H1 (cell line): ENCODE measurements around the gene MKKS. TPM values are rescaled to one million over a fixed set of nuclear protein-coding genes. Genes with fewer than 3 reads are reported as not detected.

ENCODE experiments used
- CTCF ChIA-PET: fragments of 300-600 bp; sonication (Branson Sonifier 250); formaldehyde crosslinking; loops from one replicate; lab custom pipeline; 2021; ENCODE audit not compliant: partially characterized antibody; lab: Charles Lee
- POLR2A ChIA-PET: fragments of 300-600 bp; sonication (Branson Sonifier 250); formaldehyde crosslinking; loops from one replicate; lab custom pipeline; 2021; ENCODE audit warnings: inconsistent platforms; ENCODE audit not compliant: partially characterized antibody; lab: Charles Lee
- DNase-seq, 2 experiments: peaks; one replicate each; pipeline versions ENCODE4 v3.0.0 to v3.0.0-alpha.2; 2010 to 2022; ENCODE audit warnings: low spot score in 2 of 2, low read depth in 1 of 2, mixed read lengths in 1 of 2
- FAIRE-seq: peaks from 2 replicates; lab custom pipeline; 2011; peaks lifted over from hg19 to GRCh38; lab: Jason Lieb, UNC
- H2AFZ ChIP-seq: 2 replicates; pipeline ENCODE4 v1.8.1; 2012; ENCODE audit warnings: low read length, inconsistent platforms
- H2AK5ac ChIP-seq: 2 replicates; pipeline ENCODE4 v1.6.1; 2013; ENCODE audit warnings: low read depth, low read length
- H2BK120ac ChIP-seq: replicated peaks from 2 replicates; pipeline ENCODE3; 2013; ENCODE audit warnings: low read depth, low read length, inconsistent platforms
- H2BK12ac ChIP-seq: 2 replicates; pipeline ENCODE4 v1.6.1; 2013; ENCODE audit warnings: low read depth, low read length
- H2BK15ac ChIP-seq: 2 replicates; pipeline ENCODE4 v1.6.1; 2013; ENCODE audit warnings: low read length
- H2BK20ac ChIP-seq: 2 replicates; pipeline ENCODE4 v1.6.1; 2013; ENCODE audit warnings: low read length
- H2BK5ac ChIP-seq: 2 replicates; pipeline ENCODE4 v1.6.1; 2013; ENCODE audit warnings: low read depth, low read length
- H3K14ac ChIP-seq: 2 replicates; pipeline ENCODE4 v1.6.1; 2013; ENCODE audit warnings: inconsistent platforms; ENCODE audit not compliant: insufficient read length
- H3K18ac ChIP-seq: 2 replicates; pipeline ENCODE4 v1.6.1; 2013; ENCODE audit warnings: low read length; ENCODE audit errors: extremely low read depth
- H3K23ac ChIP-seq: 2 replicates; pipeline ENCODE4 v1.6.1; 2013; ENCODE audit warnings: inconsistent platforms; ENCODE audit not compliant: insufficient read length
- H3K23me2 ChIP-seq: 2 replicates; pipeline ENCODE4 v1.6.1; 2013; ENCODE audit warnings: low read depth, low read length
- H3K27ac ChIP-seq: 2 replicates; pipeline ENCODE4 v1.6.1; 2011; ENCODE audit warnings: low read depth, low read length, inconsistent platforms
- H3K27me3 ChIP-seq, 4 experiments: replicated peaks in 1 of 4; 1 replicate in 1 of 4; 2 replicates in 3 of 4; pipeline versions ENCODE4 v1.6.1 to v1.8.1; 2011 to 2013; ENCODE audit warnings: low read length in 3 of 4, mild to moderate bottlenecking in 3 of 4, inconsistent platforms in 2 of 4, mixed read lengths in 2 of 4, moderate library complexity in 1 of 4; ENCODE audit not compliant: control insufficient read depth in 3 of 4, insufficient read depth in 3 of 4; ENCODE audit errors: extremely low read depth in 1 of 4
- H3K36me3 ChIP-seq, 4 experiments: 2 replicates each; pipeline versions ENCODE4 v1.6.1 to v1.8.1; 2011 to 2013; ENCODE audit warnings: mild to moderate bottlenecking in 4 of 4, low read length in 3 of 4, moderate library complexity in 2 of 4, control low read depth in 1 of 4, inconsistent platforms in 1 of 4; ENCODE audit not compliant: insufficient read depth in 4 of 4, control insufficient read depth in 2 of 4
- H3K4ac ChIP-seq: replicated peaks from 2 replicates; pipeline ENCODE3; 2013; ENCODE audit warnings: low read length, low read depth, mixed read lengths, inconsistent platforms; ENCODE audit not compliant: insufficient read length
- H3K4me1 ChIP-seq, 4 experiments: replicated peaks in 1 of 4; 1 replicate in 1 of 4; 2 replicates in 3 of 4; pipeline versions ENCODE4 v1.6.1 to v1.8.1; 2011 to 2013; ENCODE audit warnings: low read length in 3 of 4, inconsistent platforms in 2 of 4, mixed read lengths in 1 of 4; ENCODE audit not compliant: insufficient read depth in 4 of 4, control insufficient read depth in 3 of 4
- H3K4me2 ChIP-seq, 2 experiments: 2 replicates each; pipeline versions ENCODE4 v1.6.1 to v1.8.1; 2011 to 2013; ENCODE audit warnings: low read depth in 2 of 2, low read length in 2 of 2, control low read depth in 1 of 2, inconsistent platforms in 1 of 2, mild to moderate bottlenecking in 1 of 2; ENCODE audit not compliant: insufficient read depth in 1 of 2
- H3K4me3 ChIP-seq, 4 experiments: fragments of 200-600, 300-600 bp in 1 of 4; sonication (generic), shearing (Covaris generic), sonication (Bioruptor Twin) in 1 of 4; 2 replicates each; pipeline versions ENCODE4 v1.5.1 to v1.8.1; 2011 to 2016; ENCODE audit warnings: low read length in 4 of 4, low read depth in 3 of 4, control low read depth in 2 of 4, inconsistent platforms in 2 of 4, mild to moderate bottlenecking in 2 of 4, mixed read lengths in 1 of 4, moderate library complexity in 1 of 4; ENCODE audit not compliant: insufficient read depth in 2 of 4; ENCODE audit errors: extremely low read depth in 1 of 4
- H3K56ac ChIP-seq: replicated peaks from 2 replicates; pipeline ENCODE3; 2013; ENCODE audit warnings: low read depth, mild to moderate bottlenecking, mixed read lengths, low read length, inconsistent platforms; ENCODE audit not compliant: insufficient read length
- H3K79me1 ChIP-seq: 2 replicates; pipeline ENCODE4 v1.6.1; 2013; ENCODE audit warnings: low read depth, low read length, control low read depth
- H3K79me2 ChIP-seq, 2 experiments: 2 replicates each; pipeline versions ENCODE4 v1.6.1 to v1.8.1; 2012 to 2013; ENCODE audit warnings: low read length in 2 of 2, mild to moderate bottlenecking in 2 of 2, inconsistent platforms in 1 of 2; ENCODE audit not compliant: insufficient read depth in 2 of 2, control insufficient read depth in 1 of 2
- H3K9ac ChIP-seq, 4 experiments: replicated peaks in 1 of 4; 1 replicate in 1 of 4; 2 replicates in 3 of 4; pipeline versions ENCODE4 v1.6.1 to v1.8.1; 2011 to 2013; ENCODE audit warnings: low read depth in 3 of 4, low read length in 3 of 4, control low read depth in 2 of 4, mild to moderate bottlenecking in 2 of 4, moderate library complexity in 2 of 4, inconsistent platforms in 1 of 4; ENCODE audit errors: extremely low read depth in 1 of 4
- H3K9me3 ChIP-seq, 2 experiments: 2 replicates each; pipeline versions ENCODE4 v1.6.1 to v1.8.1; 2012 to 2013; ENCODE audit warnings: mild to moderate bottlenecking in 2 of 2, moderate library complexity in 2 of 2, control low read depth in 1 of 2, inconsistent platforms in 1 of 2, low read depth in 1 of 2, low read length in 1 of 2, mixed read lengths in 1 of 2; ENCODE audit not compliant: insufficient read depth in 2 of 2
- H4K20me1 ChIP-seq, 2 experiments: replicated peaks in 1 of 2; 2 replicates each; pipeline versions ENCODE3 to v1.8.1; 2011 to 2013; ENCODE audit warnings: inconsistent platforms in 2 of 2, low read length in 2 of 2, mild to moderate bottlenecking in 1 of 2; ENCODE audit not compliant: insufficient read depth in 2 of 2, control insufficient read depth in 1 of 2
- H4K5ac ChIP-seq: 2 replicates; pipeline ENCODE4 v1.6.1; 2013; ENCODE audit warnings: low read length, low read depth, mixed read lengths, inconsistent platforms; ENCODE audit not compliant: insufficient read length
- H4K8ac ChIP-seq: 2 replicates; pipeline ENCODE4 v1.8.0; 2013; ENCODE audit warnings: mild to moderate bottlenecking, moderate library complexity, low read length, inconsistent platforms; ENCODE audit not compliant: insufficient read depth; ENCODE audit errors: extremely low read depth
- H4K91ac ChIP-seq: replicated peaks from 2 replicates; pipeline ENCODE3; 2013; ENCODE audit warnings: low read length, mixed read lengths, inconsistent platforms; ENCODE audit not compliant: insufficient read length
- BACH1 ChIP-seq: IDR thresholded peaks from 2 replicates; pipeline ENCODE4 v1.6.1; 2012; ENCODE audit warnings: low read length, improper control_type of control experiment
- TBP ChIP-seq: IDR thresholded peaks from 2 replicates; pipeline ENCODE4 v1.6.1; 2011; ENCODE audit warnings: low read depth, low read length, improper control_type of control experiment
- WGBS, 2 experiments: shearing (Covaris generic) in 1 of 2; methylation state at CpG; one replicate each; pipeline versions ENCODE4 v1.1.6 to v1.1.7; 2013 to 2015; ENCODE audit warnings: low lambda C conversion rate in 2 of 2, mixed read lengths in 2 of 2, inconsistent platforms in 1 of 2, low coverage in 1 of 2, missing lambda C conversion rate in 1 of 2; ENCODE audit not compliant: insufficient replicate concordance in 2 of 2, insufficient coverage in 1 of 2, insufficient read length in 1 of 2; ENCODE audit errors: extremely low coverage in 1 of 2, missing lambda C conversion rate in 1 of 2; 5-methylcytosine and 5-hydroxymethylcytosine counted together
- polyA plus RNA-seq, 7 experiments: library from polyadenylated mRNA; depleted of rRNA in 3 of 7; stranded (reverse) in 5 of 7; unstranded in 2 of 7; fragments of >200 nt in 5 of 7; fragments of 200-250 nt in 2 of 7; gene quantifications; 1 replicate in 5 of 7; 2 replicates in 1 of 7; 4 replicates in 1 of 7; pipeline versions ENCODE4 v1.2.1 to v1.2.3, GENCODE V29; 2011 to 2013; ENCODE audit warnings: missing spikeins in 2 of 7, mixed read lengths in 2 of 7
- total RNA-seq: library from RNA; stranded (reverse); fragmentation: NEBNext Ultra II Directional; extraction: Animal tissue kit (Norgen Biotek cat#: 25700); gene quantifications from 2 replicates; pipeline ENCODE4 v1.2.1, GENCODE V29; 2021

The MKKS gene
- total and polyA plus RNA-seq, 2 of the 8 experiments (the other 6 are each of a cell fraction or from before 2014, with no cell fraction given) = 15.9 to 24.8 TPM

GRCh38 chr20:10476319-10476724 is 42.3 kb upstream of the MKKS start:
- no peak overlapping the region for H3K4me3 ChIP-seq
- no peak for DNase-seq
- H3K4ac ChIP-seq = no peak overlapping the region
- FAIRE-seq = no peak
- no peak overlapping the region for H2BK120ac ChIP-seq
- ChIA-PET CTCF (interaction anchor here (0.7 to 4.2 kb wide), 6 partner anchors 42 to 399 kb away, joined by 3 to 17 read pairs (median 4); partner anchors contain the start of genes MKKS and SLX4IP), POLR2A (interaction anchor here (1.6 kb wide), 1 partner anchor 9 kb away, joined by 3 read pairs; no protein-coding TSS in a partner anchor)
- H3K18ac ChIP-seq = no peak overlapping the region
- H4K20me1 ChIP-seq = no peaks in the 10 kb centered on the region
- H3K9ac ChIP-seq = no peak overlapping the region
- H3K27ac ChIP-seq = no peak overlapping the region
- H4K91ac ChIP-seq = no peak overlapping the region
- no peak overlapping the region for H4K5ac ChIP-seq
- no peak overlapping the region for H2BK12ac ChIP-seq
- no peak overlapping the region for H2AFZ ChIP-seq
- H3K56ac ChIP-seq = no peak overlapping the region
- H2BK5ac ChIP-seq = no peak overlapping the region
- no peaks in the 10 kb centered on the region for H3K27me3 ChIP-seq
- H3K4me1 ChIP-seq = peaks cover 0 to 13% (median 3%) of the 10 kb centered on the region in 4 experiments; a peak in 4 of 7 replicates
- TF ChIP-seq TBP = no peak
- TF ChIP-seq BACH1 = 0 out of 2 replicates have a peak, but pooled peaks have one; percentile 21
- H3K14ac ChIP-seq = no peak overlapping the region
- 94% methylated on average over 3 of the region's 3 CpGs; no CpG with 5 or more reads in 1 of the 2 experiments for WGBS, 2 experiments
- H3K4me2 ChIP-seq = no peak overlapping the region
- H3K79me2 ChIP-seq = peaks cover 0 to 8% of the 10 kb centered on the region in 2 experiments; a peak in 2 of 4 replicates
- no peak overlapping the region for H4K8ac ChIP-seq
- H3K23me2 ChIP-seq = no peaks in the 10 kb centered on the region
- H3K9me3 ChIP-seq = no peaks in the 10 kb centered on the region
- H3K79me1 ChIP-seq = no peaks in the 10 kb centered on the region
- no peak overlapping the region for H3K23ac ChIP-seq
- H2BK15ac ChIP-seq = no peak overlapping the region
- H2BK20ac ChIP-seq = no peak overlapping the region
- no peaks in the 10 kb centered on the region for H3K36me3 ChIP-seq
- no peak overlapping the region for H2AK5ac ChIP-seq
